SK-N-SH (cell line): ENCODE results near the gene SLC17A5. TPM values are rescaled to one million over a fixed set of nuclear protein-coding genes. Genes with fewer than 3 reads are reported as not detected.
"Not testable (repeated sequence)": the region's sequence is repeated elsewhere in the genome, so short reads cannot be mapped to it uniquely, and the experiment has no call there.

ENCODE experiments used
- CTCF ChIA-PET: fragments of 300-600, 350-600 bp; formaldehyde crosslinking; extraction: SDS; loops from one replicate; lab custom pipeline; 2021; lab: Yijun Ruan, JAX
- POLR2A ChIA-PET: fragments of 350-600 bp; sonication (Branson Sonifier 250); formaldehyde crosslinking; extraction: SDS; loops from one replicate; lab custom pipeline; 2020; ENCODE audit warnings: antibody characterized with exemption, inconsistent platforms; lab: Yijun Ruan, JAX
- DNase-seq: peaks from one replicate; pipeline ENCODE4 v3.0.0; 2012
- H2AFZ ChIP-seq: fragments of 200-600 bp; sonication (generic); 2 replicates; pipeline ENCODE4 v1.8.1; 2016; ENCODE audit warnings: antibody characterized with exemption, mild to moderate bottlenecking, low read depth
- H3F3A ChIP-seq: fragments of 200-600 bp; sonication (generic); replicated peaks from 2 replicates; pipeline ENCODE3; 2016; ENCODE audit warnings: antibody characterized with exemption, mild to moderate bottlenecking; ENCODE audit not compliant: insufficient read depth
- H3K27ac ChIP-seq, 2 experiments: fragments of 200-500 bp in 1 of 2; fragments of 200-600 bp in 1 of 2; sonication (Bioruptor generic) in 1 of 2; sonication (generic), shearing (Covaris generic) in 1 of 2; 2 replicates each; pipeline versions ENCODE4 v1.5.1 to v1.6.1; 2014 to 2016; ENCODE audit warnings: low read depth in 2 of 2, inconsistent platforms in 1 of 2, low read length in 1 of 2, mild to moderate bottlenecking in 1 of 2, mixed read lengths in 1 of 2
- H3K27me3 ChIP-seq: fragments of 200-600 bp; sonication (generic), shearing (Covaris generic); 2 replicates; pipeline ENCODE4 v1.6.1; 2016; ENCODE audit warnings: mixed run types; ENCODE audit not compliant: insufficient read depth
- H3K36me3 ChIP-seq, 2 experiments: fragments of 200-500 bp in 1 of 2; fragments of 200-600 bp in 1 of 2; sonication (Bioruptor generic) in 1 of 2; sonication (generic) in 1 of 2; replicated peaks in 1 of 2; 2 replicates each; pipeline versions ENCODE3 to v1.5.1; 2014 to 2016; ENCODE audit warnings: low read length in 1 of 2, mild to moderate bottlenecking in 1 of 2; ENCODE audit not compliant: insufficient read depth in 2 of 2, control insufficient read depth in 1 of 2
- H3K4me1 ChIP-seq, 2 experiments: fragments of 200-500 bp in 1 of 2; fragments of 200-600 bp in 1 of 2; sonication (Bioruptor generic) in 1 of 2; sonication (generic), shearing (Covaris generic) in 1 of 2; 2 replicates each; pipeline versions ENCODE4 v1.5.1 to v1.6.1; 2014 to 2016; ENCODE audit warnings: low read depth in 1 of 2, low read length in 1 of 2, mixed run types in 1 of 2; ENCODE audit not compliant: insufficient read depth in 2 of 2, control insufficient read depth in 1 of 2
- H3K4me2 ChIP-seq: fragments of 200-600 bp; sonication (generic), shearing (Covaris generic); 2 replicates; pipeline ENCODE4 v1.6.1; 2017; ENCODE audit warnings: mixed run types
- H3K4me3 ChIP-seq, 2 experiments: fragments of 200-500 bp in 1 of 2; fragments of 200-600 bp in 1 of 2; sonication (Bioruptor generic) in 1 of 2; sonication (generic), shearing (Covaris generic) in 1 of 2; 2 replicates each; pipeline versions ENCODE4 v1.5.1 to v1.8.1; 2014 to 2016; ENCODE audit warnings: low read depth in 2 of 2, inconsistent platforms in 1 of 2, low read length in 1 of 2, mild to moderate bottlenecking in 1 of 2, mixed read lengths in 1 of 2, moderate library complexity in 1 of 2
- H3K79me2 ChIP-seq: fragments of 200-600 bp; sonication (generic); 2 replicates; pipeline ENCODE4 v1.8.1; 2017; ENCODE audit warnings: mild to moderate bottlenecking; ENCODE audit not compliant: insufficient read depth
- H3K9ac ChIP-seq: fragments of 200-600 bp; sonication (generic); 2 replicates; pipeline ENCODE4 v1.6.1; 2017; ENCODE audit warnings: mixed run types
- H3K9me2 ChIP-seq: fragments of 200-600 bp; sonication (generic); 2 replicates; pipeline ENCODE4 v1.6.1; 2017; ENCODE audit warnings: mixed run types
- H3K9me3 ChIP-seq: fragments of 200-600 bp; sonication (generic); 2 replicates; pipeline ENCODE4 v1.6.1; 2017; ENCODE audit warnings: mixed run types, mild to moderate bottlenecking, moderate library complexity
- H4K20me1 ChIP-seq: fragments of 200-600 bp; sonication (generic); 2 replicates; pipeline ENCODE4 v1.6.1; 2017; ENCODE audit warnings: mild to moderate bottlenecking, mixed run types; ENCODE audit not compliant: insufficient read depth
- CTCF ChIP-seq: fragments of 200-600 bp; sonication (generic); IDR thresholded peaks from 2 replicates; pipeline ENCODE4 v1.6.1; 2017; ENCODE audit warnings: antibody characterized with exemption, mild to moderate bottlenecking, moderate library complexity
- ELF1 ChIP-seq: IDR thresholded peaks from 2 replicates; pipeline ENCODE4 v1.4.0; 2012
- GATA2 ChIP-seq: sonication (generic); formaldehyde crosslinking; IDR thresholded peaks from 2 replicates; pipeline ENCODE4 v1.5.0; 2020; ENCODE audit warnings: mild to moderate bottlenecking, missing genetic modification reagents
- RCOR1 ChIP-seq: fragments of 150-350 bp; IDR thresholded peaks from 2 replicates; pipeline ENCODE4 v1.6.1; 2017; ENCODE audit warnings: antibody characterized with exemption, low read length
- WGBS: methylation state at CpG from one replicate; pipeline ENCODE4 v1.1.6; 2017; ENCODE audit warnings: low lambda C conversion rate; 5-methylcytosine and 5-hydroxymethylcytosine counted together
- polyA plus RNA-seq, 3 experiments: library from polyadenylated mRNA; depleted of rRNA; stranded (reverse); fragments of >200 nt; gene quantifications; 2 replicates each; pipeline ENCODE4 v1.2.3, GENCODE V29; 2012

The SLC17A5 gene
- polyA plus RNA-seq, 1 of the 3 experiments (the other 2 are of a cell fraction), result 9.2 TPM

- TF ChIP-seq CTCF (no peak), GATA2 (no peak), RCOR1 (no peak)
Measured at GRCh38 chr6:73630401-73630800, 23.4 kb downstream of the SLC17A5 start (continued).

- TF ChIP-seq ELF1, result no peak
- ChIA-PET POLR2A (no interaction called here), CTCF (interaction anchor here (3.5 kb wide), 1 partner anchor 14 kb away, joined by 14 read pairs; no protein-coding TSS in a partner anchor)
- H3K27ac ChIP-seq, result no peak overlapping the region
- no peak overlapping the region for H2AFZ ChIP-seq
- no peak for DNase-seq
- 98% methylated on average over 4 of the region's 4 CpGs for WGBS
- H3K36me3 ChIP-seq, result peaks cover 0 to 9% of the 10 kb centered on the region in 2 experiments
- H3K9ac ChIP-seq, result no peak overlapping the region
- H3K4me2 ChIP-seq, result no peak overlapping the region
- no peak overlapping the region for H3K4me3 ChIP-seq
- H3K27me3 ChIP-seq, result no peaks in the 10 kb centered on the region
- no peaks in the 10 kb centered on the region for H3K9me3 ChIP-seq
- H4K20me1 ChIP-seq, result no peaks in the 10 kb centered on the region
- peaks cover 3% of the 10 kb centered on the region for H3F3A ChIP-seq
- no peaks in the 10 kb centered on the region for H3K9me2 ChIP-seq
- H3K79me2 ChIP-seq, result no peaks in the 10 kb centered on the region
- H3K4me1 ChIP-seq, result no peaks in the 10 kb centered on the region
Measured at GRCh38 chr6:73624896-73625295, 28.9 kb downstream of the SLC17A5 start.

- H3K27ac ChIP-seq, H3K4me1 ChIP-seq, H3K79me2 ChIP-seq, H3F3A ChIP-seq, H4K20me1 ChIP-seq, DNase-seq, H3K4me2 ChIP-seq, H3K9ac ChIP-seq, H2AFZ ChIP-seq, POLR2A ChIA-PET, H3K9me2 ChIP-seq, H3K27me3 ChIP-seq, H3K4me3 ChIP-seq, H3K9me3 ChIP-seq: not testable (repeated sequence)
- WGBS, result 88% methylated on average over 8 of the region's 8 CpGs
- peaks cover 0 to 17% of the 10 kb centered on the region in 2 experiments for H3K36me3 ChIP-seq
- CTCF ChIA-PET, result interaction anchor here (3.5 kb wide), 1 partner anchor 12 kb away, joined by 14 read pairs; no protein-coding TSS in a partner anchor
Measured at GRCh38 chr6:73623480-73623879, 30.3 kb downstream of the SLC17A5 start.

GRCh38 chr6:73618082-73618481, 35.7 kb downstream of the SLC17A5 start:
- H3K79me2 ChIP-seq, H2AFZ ChIP-seq, H3K9ac ChIP-seq, H3K4me3 ChIP-seq, H4K20me1 ChIP-seq, H3K9me2 ChIP-seq, H3F3A ChIP-seq, H3K9me3 ChIP-seq, H3K27me3 ChIP-seq, POLR2A ChIA-PET, H3K4me1 ChIP-seq, H3K27ac ChIP-seq, DNase-seq, H3K4me2 ChIP-seq: not testable (repeated sequence)
- CTCF ChIA-PET, result interaction anchor here (1.8 kb wide), 1 partner anchor 103 kb away, joined by 4 read pairs; no protein-coding TSS in a partner anchor
- WGBS, result 88% methylated on average over 8 of the region's 8 CpGs
- H3K36me3 ChIP-seq, result peaks cover 0 to 25% of the 10 kb centered on the region in 2 experiments
